RCC 7860 (cell line): ENCODE results near the gene SLC15A1.

Experiments used
- DNase-seq: peaks from one replicate; pipeline ENCODE4 v3.0.0-alpha.2; 2015; ENCODE audit warnings: low spot score
- FAIRE-seq: peaks from 2 replicates; lab custom pipeline; 2012; peaks lifted over from hg19 to GRCh38; lab: Jason Lieb, UNC

SLC15A1 gene

DNA sequence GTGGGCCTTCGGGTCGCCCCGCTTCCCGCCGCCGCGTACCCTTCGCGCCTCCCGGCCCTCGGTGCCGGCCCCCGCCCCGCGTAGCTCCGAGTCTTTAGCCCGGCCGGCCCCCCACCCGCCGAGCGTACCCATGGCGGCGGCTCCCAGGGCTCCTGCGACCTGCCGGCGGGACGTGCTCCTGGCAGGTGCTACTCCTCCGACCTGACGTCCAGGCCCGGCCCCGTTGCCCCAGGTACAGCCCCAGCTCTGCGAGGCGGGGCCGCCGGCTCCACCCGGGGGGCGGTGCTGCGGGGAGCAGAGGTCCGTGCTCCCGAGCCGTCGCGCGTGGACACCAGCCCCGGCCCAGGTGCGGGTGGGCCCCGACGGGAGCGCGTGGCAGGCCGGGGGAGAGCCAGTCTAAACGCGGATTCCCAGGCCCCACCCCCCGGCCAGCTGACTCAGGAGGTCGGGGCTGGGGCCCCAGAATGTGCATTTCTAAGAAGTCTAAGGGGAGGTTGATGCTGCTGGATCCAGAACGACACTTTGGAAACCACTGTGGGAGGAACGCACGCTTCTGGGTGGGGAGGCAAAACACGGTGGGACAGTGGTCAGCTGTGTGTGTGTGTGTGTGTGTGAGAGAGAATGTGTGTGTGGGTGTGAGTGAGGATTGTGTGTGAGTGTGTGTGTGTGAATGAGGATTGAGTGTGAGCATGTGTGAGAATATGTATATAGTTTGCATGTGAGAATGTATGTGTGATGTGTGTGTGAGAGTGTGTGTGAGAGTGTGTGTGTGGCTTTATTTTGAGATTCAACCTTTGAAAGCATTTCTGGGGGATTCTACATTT is at the start of gene SLC15A1:
Gene SLC15A1, minus strand, starts transcription at position 206 of the 824 bp plus-strand sequence. Its CDS starts 74 bp downstream, at position 132.
- no peak for FAIRE-seq
- no peak for DNase-seq

DNA sequence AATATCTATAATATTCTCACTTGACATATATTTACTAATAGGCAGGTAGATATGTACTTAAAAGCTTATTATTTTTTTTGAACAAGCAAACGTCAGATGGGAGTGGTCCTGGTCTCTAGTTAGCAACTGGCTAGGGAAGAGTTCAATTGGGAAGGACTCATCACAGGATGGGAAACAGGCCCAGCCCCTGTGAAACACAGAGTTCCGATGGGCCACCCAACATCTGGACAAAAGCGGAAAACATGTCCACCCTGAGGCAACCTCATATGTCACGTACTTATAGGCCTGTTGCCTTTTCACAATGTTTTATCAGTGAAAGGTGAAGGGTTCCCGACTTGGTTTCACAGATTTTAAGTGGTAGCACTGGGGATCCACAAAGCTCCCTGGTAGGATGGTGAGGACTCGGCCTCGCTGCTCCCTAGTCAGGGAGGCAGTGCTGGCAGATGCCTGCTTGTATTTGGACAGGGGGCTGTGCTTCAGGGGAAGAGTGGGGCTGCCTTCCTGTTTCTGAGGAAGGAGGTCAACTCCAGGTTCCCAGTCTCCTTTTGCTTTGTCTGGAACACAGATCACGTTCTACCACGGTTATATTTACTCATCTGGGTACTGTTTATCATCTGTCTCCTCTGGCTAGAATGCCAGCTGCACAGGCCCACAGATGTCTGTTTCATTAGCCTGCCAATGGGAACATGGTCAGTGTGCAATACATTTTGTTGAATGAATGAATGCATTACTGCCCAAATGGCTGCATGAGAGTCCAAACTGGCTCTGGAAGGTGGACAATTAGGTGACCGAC is 49.4 kb upstream of the SLC15A1 start:
- no peak for FAIRE-seq
- DNase-seq: no peak

- no peak for DNase-seq
- no peak for FAIRE-seq
Observed at GRCh38 chr13:98800078-98800477, 47.6 kb upstream of the SLC15A1 start.

GRCh38 chr13:98798849-98799645 is 46.6 kb upstream of the SLC15A1 start:
- DNase-seq (no peak), FAIRE-seq (no peak)

GRCh38 chr13:98797456-98797855 is 45.0 kb upstream of the SLC15A1 start:
- FAIRE-seq (no peak), DNase-seq (no peak)

GRCh38 chr13:98796798-98797197 is 44.3 kb upstream of the SLC15A1 start:
- DNase-seq (no peak), FAIRE-seq (no peak)

DNA sequence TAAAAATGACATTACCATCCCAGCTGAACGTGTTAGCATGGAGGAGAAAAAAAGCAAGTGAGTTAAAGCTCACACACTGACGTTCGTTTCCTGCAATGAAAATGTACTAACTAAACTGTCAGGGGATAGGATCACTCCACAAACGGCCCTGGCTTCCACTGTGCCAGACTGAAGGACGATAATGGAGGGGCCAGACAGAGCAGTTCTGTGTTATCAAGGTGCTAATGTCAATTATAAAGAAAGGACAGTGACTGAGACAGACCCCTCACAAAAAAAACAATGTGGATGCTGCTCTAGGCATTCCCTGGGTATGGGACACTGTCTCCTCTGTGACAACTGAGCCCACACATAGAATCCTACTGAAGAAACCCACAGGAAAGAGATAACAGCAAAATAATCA is 43.7 kb upstream of the SLC15A1 start:
- no peak for FAIRE-seq
- DNase-seq: no peak

GRCh38 chr13:98795220-98795619 is 42.7 kb upstream of the SLC15A1 start:
- DNase-seq (no peak), FAIRE-seq (no peak)

DNA sequence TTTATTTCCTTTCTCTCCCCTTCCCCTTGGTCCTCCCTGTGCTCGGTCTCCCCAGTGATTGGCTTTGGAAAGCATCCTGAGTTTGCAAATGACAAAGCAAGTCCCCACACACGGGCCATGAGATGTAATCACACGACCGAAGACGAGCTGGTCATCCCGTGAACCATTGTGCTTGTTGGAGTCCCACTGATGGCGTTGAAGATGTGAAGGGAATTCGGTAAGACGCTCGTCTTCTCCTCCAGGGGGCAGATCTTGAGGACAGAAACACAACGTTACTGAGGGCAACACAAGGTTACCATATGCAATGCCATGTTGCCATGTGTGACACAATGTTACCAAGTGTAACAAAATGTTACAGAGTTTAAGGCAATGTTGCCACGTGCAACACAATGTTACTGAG is 42.0 kb upstream of the SLC15A1 start:
- FAIRE-seq (no peak), DNase-seq (no peak)

- no peak for DNase-seq
- no peak for FAIRE-seq
Observed at GRCh38 chr13:98792785-98793495, 40.5 kb upstream of the SLC15A1 start.

- DNase-seq: no peak
- FAIRE-seq: no peak
Observed at GRCh38 chr13:98792321-98792720, 39.8 kb upstream of the SLC15A1 start.

GRCh38 chr13:98791611-98792010 is 39.1 kb upstream of the SLC15A1 start:
- FAIRE-seq: no peak
- no peak for DNase-seq

DNA sequence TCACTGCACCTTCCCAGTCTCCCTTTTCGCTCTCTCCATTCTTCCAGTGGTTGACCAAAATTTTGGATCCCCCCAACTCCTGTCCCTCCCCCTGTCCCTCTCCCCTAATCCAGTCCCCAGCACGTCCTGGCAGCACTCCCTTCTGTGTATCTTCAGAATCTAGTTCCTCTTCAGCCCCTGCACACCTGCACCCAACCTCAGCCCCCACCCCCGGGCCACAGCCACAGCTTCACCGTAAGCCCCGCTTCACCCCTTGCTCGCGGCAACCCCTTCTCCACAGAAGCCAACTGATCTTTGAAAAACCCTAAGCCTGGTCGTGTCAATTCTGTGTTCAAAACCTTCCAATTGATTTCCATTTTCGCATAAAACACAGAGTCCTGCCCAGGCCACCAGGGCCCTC is 35.5 kb upstream of the SLC15A1 start:
- DNase-seq: no peak
- FAIRE-seq: no peak

DNA sequence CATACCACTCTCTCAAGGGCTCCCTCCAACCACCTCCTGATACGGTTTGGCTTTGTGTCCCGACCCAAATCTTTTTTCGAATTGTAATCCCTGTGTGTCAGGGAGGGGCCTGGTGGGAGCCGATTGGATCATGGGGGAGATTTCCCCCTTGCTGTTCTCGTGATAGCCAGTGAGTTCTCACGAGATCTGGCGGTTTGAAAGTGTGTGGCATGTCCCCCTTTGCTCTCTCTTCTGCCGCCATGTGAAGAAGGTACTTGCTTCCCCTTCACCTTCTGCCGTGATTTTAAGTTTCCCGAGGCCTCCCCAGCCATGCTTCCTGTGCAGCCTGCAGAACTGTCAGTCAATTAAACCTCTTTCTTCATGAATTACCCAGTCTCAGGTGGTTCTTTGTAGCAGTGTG is 34.7 kb upstream of the SLC15A1 start:
- DNase-seq: no peak

GRCh38 chr13:98786023-98786422 is 33.6 kb upstream of the SLC15A1 start:
- DNase-seq (no peak), FAIRE-seq (no peak)

More for the DNA sequence above, 34.7 kb upstream of the SLC15A1 start:
- FAIRE-seq: no peak

DNA sequence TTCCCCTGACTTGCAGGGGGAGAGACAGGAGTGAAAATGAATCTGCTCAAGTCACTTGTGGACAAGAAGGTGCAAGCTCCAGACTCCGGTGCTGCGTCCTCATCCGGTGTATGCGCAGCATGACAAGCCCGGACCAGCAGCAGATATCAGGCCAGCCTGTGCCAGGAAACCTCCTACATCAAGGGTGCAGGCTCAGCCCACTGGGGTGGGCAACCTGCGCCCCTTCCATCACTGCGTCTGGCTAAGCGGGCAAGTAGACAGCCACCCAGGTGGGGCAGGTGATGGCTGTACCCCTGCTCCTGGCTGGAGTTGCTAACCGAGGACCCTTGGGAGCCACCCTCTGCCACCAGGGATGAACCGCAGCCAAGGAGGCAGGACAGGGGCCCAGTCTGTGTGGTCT is 32.9 kb upstream of the SLC15A1 start:
- FAIRE-seq (no peak), DNase-seq (no peak)

DNA sequence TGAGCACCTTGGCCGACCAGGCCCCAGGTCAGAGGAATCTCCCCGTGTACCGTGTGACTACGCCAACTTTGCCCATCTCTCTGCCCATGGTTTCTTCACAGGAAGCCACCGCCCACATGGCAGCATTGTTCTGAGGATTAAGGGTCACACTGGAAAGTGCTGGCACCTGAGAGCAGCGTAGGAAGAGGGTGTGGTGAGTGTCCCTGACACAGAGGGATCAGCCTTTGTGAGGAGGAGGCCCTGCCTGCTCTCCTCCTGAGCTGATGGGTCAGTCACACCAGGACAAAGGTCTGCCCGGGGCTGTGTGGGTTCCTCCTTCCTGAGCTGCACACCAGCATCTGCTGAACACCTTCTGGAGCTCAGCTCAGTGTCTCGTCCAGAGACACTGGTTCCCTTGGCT is 32.2 kb upstream of the SLC15A1 start:
- no peak for FAIRE-seq

GRCh38 chr13:98783856-98784478 is 31.5 kb upstream of the SLC15A1 start:
- DNase-seq (no peak), FAIRE-seq (no peak)

More for the DNA sequence above, 32.2 kb upstream of the SLC15A1 start:
- no peak for DNase-seq

DNA sequence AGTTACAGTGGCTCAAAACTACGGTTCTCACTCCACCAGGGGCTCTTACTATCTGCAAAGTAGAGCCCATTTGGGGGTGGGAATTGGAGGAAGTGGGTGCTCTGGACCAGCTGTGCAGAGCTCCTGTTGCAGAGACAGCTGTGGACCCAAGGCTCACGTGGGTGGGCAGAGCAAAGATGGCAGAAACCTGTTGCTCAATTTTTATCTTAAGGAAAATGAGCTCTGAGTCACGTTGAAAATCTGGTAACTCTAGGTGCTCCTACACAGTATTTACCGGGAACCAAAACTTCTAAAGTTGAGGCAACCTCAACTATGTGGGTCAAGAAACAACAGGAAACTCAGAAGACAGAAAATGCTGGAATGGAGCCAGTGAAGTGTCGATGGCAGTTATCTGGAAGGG is 30.2 kb upstream of the SLC15A1 start:
- no peak for DNase-seq

GRCh38 chr13:98781905-98782304 is 29.4 kb upstream of the SLC15A1 start:
- no peak for DNase-seq
- FAIRE-seq: no peak

More for the DNA sequence above, 30.2 kb upstream of the SLC15A1 start:
- no peak for FAIRE-seq
